ENCODE results near the gene PPP1R1C.

The PPP1R1C gene

DNA sequence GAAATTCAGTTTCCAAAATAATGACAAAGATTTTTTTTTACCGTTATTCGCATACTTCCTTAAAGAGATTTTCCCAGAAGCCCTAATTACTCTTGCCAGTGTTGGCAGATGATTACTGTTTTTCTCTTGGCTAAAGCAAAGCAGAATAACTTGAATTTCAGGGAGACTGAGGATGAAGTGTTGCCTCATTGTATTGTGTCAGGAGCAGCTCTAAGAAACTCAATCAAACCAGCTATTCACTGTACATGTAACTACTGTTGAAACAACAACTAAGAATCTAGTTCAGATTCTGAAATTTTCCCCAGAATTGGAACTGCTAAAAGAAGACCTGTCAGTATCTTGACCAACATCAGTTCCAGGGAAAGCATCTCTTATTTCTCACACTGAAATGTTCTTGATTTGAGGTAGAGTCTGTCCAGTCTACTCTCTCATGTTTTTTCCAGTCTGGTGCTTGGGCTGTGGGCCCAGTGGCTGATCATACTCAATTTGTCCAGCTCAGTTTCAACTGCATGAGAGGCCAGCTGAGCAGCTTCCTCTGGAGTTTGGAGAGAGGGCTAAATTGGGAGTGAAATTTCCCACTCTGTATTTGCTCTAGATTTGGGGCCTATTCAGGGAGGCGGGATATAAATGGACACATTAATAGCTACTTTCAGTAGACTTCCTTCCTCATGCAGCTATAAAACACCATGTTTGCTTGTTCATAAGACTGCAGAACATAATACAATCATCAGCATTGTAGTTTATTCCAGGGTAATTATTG lies 78.5 kb downstream of the PPP1R1C start:
- DNase-seq: no peak

DNA sequence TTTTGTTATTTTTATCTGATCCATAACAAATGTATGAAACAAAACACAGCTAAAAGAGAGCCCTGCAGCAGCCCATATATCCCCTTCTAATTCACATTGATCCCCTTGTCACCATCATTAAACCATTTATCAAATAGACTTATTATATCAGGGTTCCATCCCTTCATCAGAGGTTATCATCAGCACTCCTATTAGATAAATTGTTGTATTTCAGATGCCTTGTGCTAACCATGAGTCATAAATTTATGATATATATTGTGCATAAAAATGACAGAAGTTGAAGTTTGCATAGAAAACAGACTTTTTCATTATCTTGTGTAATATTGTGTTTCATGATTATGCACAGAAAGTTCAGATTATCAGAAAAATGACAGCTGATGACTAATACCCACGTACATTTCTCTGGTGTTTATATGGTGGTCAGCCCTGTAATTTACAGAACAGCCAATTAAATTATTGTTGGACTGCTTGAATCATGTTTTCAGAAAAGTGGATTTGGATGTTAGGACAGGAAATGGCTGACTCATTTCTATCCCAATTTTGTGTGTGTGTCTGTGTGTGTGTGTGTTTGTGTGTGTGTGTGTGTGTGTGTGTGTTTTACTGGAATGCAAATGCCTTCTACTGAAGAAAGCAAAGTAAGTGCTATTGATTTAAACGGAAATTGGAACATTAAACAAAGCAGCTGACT lies 80.9 kb downstream of the PPP1R1C start:
- DNase-seq: no peak

DNA sequence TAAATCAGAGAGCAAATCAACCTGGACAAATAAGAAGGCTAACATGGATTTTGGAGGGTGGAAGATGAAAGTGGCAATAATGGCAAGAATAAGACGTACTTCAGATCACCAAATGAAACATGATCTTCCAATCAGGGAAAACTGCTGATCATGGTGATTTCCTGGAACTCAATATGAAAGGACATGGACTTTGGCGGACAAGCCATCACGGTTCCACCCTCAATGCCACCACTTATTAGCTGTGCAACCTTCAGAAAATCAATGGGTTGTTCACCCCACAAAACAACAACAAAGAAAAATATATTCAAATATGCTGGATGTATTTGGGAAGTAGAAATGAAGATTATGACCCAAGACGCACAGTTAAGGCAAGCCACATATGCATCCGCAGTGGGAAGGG lies 81.7 kb downstream of the PPP1R1C start:
- no peak for DNase-seq

DNA sequence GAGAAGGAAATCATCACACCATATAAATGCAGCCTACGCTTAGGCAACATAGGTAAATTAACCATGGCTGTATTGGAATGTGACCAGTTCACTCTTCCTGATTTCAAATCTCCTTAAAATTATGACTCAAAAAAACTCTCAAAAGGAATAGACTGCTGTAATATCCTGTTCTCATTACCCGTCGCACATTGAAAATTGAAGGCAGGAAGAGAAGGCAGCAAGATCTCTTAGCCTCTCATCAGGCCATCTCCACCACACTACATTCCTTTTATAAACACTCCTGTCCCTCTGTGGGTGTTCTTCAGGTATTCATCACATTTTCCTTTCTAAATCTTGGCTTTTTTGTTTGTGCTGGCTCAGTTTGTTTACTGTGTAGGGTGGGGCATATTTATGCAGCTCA lies 83.2 kb downstream of the PPP1R1C start:
- DNase-seq: no peak

DNA sequence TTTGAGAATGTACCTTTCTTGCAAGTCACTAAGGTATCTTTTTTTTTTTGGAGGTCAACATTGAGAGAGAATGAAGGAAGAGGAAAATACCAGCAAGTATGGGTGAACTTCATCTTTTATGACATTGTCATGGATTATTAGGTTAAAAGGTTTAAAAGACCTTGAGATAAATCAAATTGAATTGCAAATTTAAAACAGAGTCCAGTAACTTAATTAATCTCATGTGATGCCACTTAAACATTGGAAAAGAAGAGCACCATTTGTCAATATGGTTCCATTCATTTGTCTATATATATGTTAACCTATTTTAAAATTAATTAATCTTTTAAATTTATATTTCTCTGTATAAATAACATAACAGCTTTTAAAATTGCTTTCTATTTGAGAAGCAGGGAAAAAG lies 83.8 kb downstream of the PPP1R1C start:
- no peak for DNase-seq

DNA sequence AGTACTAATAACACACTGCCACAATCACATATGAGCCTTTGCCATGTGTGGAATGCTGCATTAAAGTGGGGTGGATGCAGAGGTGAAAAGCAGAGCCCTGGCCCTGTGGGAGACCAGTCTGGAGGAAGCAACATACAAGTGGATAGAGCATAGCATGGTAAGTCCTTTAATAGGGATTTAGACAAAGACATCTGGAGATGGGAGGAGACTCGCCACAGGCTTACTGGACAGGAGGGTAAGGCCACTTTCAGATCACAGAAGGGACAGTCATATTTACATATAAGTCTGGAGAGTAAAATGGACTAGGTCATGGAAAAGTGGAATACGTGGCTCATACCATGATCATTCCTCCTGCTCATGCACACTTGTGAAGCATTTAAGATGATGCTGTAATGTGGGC lies 84.3 kb downstream of the PPP1R1C start:
- DNase-seq: no peak

DNA sequence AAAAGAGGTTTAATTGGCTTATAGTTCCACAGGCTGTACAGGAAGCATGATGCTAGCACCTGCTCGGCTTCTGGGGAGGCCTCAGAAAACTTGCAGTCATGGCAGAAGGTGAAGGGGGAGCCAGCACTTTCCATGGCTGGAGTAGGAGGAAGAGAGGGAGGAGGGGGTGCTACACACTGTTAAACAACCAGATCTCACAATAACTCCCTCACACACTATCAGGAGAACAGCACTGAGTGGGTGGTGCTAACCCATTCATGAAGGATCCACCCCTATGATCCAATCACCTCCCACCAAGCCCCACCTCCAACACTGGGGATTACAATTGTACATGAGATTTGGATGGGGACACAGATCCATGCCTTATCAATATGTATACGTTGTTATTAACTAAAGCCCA lies 85.1 kb downstream of the PPP1R1C start:
- no peak for DNase-seq

DNA sequence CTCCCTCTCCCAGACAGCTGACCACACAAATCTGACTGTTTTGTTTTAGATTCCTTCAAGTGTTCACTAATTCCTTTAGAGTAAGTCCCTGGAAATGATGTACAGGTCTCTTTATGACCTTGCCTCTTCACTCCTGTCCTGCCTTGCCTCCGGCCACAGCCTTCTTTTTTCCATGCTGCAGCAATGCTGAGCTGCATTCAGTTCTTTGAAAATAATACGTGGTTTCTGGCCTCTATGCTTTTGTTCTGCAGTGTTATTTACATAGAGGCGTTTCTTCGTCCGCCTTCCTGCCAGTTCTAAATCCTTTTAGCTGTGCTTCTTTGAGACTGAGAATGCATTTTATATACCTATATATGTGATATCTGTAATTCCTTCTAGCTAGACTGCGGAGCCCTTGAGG lies 87.2 kb downstream of the PPP1R1C start:
- no peak for DNase-seq

DNA sequence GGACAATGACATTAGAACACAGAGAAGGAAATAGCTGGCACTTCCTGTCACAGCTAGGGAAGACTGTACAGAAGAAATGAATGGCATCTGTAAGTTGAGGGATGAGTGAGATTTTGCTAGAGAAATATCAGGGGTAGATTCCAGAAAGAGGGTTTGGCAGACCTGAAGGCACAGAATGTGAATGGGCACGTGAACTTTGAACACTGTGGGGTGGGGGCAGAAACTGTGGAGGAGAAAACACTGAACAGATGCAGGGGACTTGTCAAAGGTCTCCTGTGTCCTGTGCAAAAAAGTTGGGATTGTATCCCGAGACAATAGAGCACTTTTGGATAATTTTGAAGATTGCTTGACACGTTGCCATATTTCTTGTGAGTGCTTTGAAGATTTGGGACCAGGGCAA lies 88.0 kb downstream of the PPP1R1C start:
- no peak for DNase-seq

DNA sequence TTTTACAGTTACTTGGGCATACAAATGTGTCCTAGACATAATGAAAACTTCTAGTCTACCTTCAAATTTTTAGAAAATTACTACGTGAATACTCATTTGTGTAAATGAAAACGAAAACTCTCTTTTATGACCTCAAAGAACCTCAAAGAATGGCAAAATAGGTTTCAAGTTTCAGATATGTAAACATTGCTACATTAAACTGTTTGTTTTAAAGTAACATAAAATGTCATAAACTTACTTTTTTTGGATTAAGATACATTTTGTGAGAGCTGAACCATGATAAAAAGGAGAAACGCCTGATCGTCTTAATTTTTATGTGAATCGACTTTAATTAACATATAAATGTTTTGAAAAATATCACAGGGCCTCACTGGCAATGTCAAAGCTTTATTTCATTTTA lies 91.4 kb downstream of the PPP1R1C start:
- DNase-seq: no peak

DNA sequence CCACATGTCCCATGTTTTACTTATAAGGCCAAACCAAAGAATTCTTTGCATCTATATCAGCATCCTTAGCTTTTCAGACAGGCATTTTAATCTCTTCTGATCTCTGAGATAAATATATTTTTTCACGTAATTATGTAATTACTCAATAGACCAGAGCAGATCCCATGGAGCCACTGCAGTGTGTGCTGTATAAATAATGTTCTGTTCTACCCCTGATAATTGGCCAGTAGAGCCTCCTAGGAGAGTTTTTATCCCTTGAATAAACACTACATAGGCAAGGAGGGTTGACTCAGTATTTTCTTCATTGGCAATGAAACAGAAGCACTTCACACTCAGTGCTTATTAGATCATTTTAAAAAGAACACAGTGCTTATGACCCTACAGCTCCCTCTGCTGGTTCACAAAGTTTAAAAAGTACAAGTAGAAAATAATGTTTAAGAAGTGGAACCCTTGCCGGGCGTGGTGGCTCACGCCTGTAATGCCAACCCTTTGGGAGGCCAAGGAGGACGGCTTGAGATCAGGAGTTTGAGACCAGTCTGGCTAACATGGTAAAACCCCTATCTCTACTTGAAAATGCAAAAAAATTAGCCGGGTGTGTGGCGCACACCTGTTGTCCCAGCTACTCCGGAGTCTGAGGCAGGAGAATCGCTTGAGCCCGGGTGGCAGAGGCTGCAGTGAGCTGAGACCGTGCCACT lies 91.9 kb downstream of the PPP1R1C start:
- DNase-seq: peak; percentile 24

DNA sequence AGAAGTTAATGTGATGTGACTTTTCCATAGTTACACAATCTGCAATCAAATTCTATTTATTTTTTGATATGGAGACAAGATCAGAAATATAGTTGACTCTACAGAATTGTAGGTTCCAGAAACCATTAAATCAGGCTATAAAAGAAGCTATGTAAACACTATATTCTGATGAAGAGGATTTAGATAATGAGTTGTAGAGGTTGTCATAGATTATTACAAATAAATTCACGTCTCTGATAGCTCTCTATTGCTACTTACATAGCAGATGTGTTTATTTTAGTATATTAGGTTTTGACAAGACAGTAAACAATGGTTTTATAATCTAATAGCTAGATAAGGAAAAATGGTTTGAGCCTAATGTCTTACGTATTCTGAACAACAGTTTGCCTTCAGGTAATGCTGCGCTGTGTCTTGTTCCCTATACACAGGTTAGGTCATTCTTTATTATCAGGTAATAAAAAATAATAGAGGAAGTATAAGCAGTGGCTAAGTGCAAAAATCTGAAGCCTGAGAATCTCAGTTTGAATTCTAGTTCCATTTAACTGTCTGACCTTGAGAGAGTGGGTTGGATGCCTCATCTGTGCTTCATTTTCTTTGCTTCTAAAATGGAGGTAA lies 93.4 kb downstream of the PPP1R1C start:
- DNase-seq: no peak

DNA sequence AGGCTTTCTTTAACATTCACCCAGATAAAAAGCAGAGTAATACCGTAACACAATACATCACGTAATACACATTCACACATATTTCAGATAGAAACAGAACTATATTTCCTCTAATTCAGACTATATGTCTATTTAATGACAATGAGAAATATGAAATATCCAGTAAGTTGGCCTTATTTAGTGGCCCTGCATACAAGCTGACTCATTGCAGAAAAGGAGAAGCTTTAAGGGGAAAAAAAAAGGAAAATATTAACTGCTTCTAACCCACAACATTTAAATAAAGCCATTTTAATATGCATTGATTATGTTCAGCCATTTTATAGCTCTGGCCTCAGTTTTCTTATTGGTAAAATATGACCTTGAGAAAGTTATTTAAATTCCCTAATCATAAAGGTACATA lies 94.8 kb downstream of the PPP1R1C start:
- DNase-seq: no peak

DNA sequence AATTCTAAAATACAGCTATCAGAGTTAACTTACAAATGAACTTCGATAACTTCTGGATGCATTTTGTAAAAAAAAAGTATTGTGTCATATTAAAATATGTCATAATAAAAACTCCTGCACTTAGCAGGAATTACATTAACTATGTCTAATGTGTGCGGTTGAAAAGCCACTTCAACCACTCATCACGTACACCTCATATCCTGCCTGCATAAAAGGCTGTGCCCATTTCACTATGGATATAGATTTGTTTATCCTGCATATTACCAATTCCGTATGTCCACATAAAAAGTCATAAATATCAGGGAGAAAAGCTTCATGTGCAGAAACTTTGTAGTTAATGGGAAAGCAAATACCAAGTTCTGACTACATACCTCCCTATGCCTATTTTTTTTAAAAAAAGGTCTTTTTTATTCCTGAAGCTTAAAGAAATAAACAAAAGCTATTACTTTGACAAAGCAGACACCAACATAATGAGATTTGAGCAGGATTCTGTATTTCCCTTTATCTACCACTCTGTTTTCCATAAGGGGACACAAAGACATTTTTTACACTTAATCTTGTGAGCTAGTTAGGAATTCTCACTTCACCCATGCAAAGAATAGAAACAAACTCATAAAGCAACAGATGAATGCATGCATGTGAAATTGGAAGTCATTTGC lies 96.1 kb downstream of the PPP1R1C start:
- no peak for DNase-seq

DNA sequence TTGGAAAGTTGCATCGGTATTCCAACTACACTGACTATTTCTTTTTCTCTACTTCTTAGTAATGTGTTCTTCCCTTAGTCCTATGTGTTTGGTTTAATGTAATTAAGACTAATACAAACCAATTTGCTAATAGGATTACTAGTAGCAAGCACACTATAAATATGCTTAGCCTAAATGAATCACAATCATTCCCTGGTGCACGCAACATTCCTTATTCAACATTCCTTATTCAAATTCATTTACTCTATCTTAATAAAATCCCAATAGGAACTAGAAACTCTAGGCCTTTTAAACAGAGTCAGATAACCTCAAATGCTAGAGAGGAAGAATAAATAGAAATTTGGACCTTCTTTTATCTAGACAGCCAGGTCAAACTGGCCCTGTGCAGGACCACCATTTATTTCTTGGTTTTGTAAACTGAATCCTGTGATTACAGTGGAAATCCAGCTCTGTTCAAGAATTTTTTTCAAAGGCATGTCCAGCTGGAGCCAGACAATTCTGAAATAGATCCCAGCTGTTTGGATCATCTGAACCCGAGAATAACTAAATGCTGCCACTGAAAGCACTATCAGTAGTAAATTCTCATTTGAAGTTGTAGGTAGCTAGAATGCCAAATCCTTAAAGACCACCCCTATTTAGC lies 103.1 kb downstream of the PPP1R1C start:
- DNase-seq: no peak

DNA sequence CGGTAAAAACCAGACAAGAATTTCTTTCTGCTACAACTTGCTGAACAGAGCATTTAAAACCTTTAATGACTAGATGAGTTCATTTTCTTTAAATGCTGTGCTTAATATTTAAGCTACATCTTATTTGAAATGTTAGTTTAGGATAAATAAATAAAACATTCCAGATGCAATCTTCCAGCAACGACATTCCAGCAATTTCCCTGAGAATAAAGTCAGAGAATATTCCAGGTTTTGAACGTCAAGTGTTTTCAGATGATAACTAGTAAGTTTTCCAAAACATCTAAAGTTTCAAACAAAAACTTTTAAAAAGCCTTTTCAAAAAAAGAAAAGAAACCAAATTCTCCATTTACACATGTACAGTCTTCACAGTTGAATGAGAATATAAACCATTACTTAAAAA lies 104.8 kb downstream of the PPP1R1C start:
- DNase-seq: no peak

DNA sequence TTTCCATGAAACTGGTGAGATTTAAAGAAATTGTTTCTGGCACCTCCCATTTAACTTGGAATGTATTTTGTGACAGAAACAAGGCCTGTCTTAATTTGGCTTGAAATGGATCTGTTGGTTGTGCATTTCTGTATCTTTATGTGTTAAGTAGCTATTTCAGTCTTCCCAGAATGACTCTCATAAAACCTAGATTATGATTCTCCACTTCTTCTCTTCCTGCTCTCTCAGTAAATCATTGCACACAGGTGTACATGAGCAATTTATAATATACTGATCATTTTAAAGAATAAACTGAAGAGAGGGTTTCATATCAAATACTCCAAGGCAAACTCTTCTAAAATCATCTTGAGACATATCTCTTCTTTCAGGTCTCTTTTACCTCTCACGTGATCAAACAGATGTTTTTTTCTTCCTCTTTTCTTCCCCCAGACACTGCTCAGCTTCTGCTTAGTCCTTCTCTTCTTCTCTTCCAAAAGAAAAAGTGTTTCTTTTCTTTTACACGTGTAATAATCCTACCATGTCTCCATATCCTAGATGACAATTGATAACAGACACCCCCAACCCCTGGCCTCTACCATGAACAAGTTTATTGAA lies 112.0 kb downstream of the PPP1R1C start:
- DNase-seq: no peak

DNA sequence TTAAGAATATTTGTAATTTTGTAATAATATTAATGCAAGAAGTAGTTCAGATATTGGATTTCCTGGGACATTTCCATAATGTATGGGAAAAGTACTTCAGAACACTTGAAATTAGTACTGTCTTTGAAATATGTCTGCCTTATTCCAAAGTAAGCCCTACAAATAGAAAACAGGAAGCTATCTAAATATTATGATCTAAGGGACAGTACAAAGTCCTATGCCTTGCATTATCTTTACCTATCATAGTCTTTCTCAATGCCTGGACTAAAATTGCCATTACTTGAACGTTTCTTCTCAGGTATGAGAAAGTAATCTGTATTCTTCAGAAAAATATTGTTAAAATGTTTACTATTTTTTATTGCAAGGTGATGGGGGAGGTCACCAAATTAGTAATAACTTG lies 113.0 kb downstream of the PPP1R1C start:
- no peak for DNase-seq

DNA sequence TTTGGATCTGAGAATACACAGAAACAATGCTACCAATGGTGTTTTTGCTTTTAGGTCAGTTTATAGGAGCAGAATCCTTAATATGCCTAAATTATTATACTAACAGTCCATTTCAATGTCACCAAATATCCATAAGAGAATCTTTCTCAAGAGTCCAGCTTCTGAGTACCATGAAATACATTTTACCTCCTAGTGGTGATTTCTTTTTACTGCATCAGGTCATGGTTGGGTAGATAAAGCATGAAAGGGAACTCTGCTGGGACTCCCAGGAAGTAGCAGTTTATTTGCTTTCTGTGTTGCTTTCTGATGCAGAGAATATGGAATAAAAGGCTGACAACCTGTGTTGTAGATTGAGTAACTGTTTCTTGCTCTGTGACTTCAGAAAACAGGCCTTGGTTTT lies 115.6 kb downstream of the PPP1R1C start:
- DNase-seq: no peak

DNA sequence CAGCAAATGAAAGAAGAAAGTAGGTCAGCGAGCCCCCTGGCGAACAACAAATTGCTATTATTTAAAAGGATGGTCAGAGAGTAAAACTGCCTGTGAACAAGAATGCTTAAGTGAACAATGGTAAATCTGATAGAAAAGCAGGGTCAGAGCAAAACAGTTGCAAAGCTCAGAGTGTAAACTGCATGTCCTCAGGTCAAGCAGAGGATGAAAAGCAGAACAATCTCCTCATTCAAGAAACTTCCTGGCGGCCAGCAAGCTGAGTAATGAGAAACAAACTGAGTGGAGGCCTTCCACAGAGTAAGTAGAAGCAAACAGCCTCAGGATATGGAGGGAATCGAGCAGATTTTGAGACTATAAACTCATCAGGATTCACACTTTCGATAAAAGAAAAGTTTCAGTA lies 117.9 kb downstream of the PPP1R1C start:
- DNase-seq: no peak

DNA sequence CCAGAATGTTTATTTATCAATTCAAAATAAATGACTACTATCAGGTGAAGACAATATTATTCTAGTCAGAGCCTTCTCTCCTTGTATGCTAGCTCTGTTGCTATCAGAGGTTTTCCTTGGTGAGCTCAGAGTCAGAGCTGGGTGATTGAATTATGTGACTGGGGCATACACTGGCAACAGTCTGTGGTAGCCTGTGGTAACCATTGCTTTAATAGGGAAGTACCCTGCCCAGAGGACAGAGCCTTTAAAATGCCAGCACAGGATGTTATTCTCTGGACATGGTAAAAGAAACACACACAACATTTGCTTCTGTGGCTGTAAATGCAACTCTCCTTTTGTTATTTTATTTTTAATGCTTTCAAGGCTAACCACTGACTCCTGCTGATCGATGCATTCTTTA lies 124.7 kb downstream of the PPP1R1C start:
- no peak for DNase-seq

DNA sequence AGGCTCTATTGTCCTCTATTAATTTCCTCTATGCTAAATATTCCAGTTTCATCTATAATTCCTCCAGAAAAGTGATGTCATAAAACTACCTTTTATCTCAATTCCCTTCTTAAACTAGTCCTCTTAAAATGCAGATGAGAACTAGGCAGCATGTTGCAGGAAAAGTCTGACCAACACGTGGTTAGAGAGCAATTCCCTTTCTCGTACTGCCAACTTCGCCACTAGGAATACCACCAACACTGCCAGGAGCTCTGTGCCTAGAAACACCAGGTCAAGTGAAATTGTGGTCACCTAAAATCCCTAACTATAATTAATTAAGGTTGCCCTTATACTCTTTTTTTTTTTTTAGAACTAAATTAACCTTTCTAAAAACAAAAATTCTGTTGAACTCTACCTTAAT lies 127.7 kb downstream of the PPP1R1C start:
- no peak for DNase-seq

Data from CD4-positive, alpha-beta T cell treated with Interleukin-4 for 4 hours (primary cell).